Vagina (tissue), 2 donors: ENCODE data around the gene POLA1. TPM values are rescaled to one million over a fixed set of nuclear protein-coding genes. Genes with fewer than 3 reads are reported as not detected.

Experiments
- DNase-seq, 2 donors: peaks; one replicate each; pipeline ENCODE4 v3.0.0-alpha.2; 2017; ENCODE audit errors: extremely low spot score in 2 of 2
- H3K27ac ChIP-seq: fragments of 200-600 bp; sonication (generic); one replicate; pipeline ENCODE4 v1.5.1; 2019
- H3K27me3 ChIP-seq: fragments of 200-600 bp; sonication (generic); one replicate; pipeline ENCODE4 v1.5.1; 2019
- H3K36me3 ChIP-seq, 2 donors: fragments of 200-600 bp; sonication (generic); one replicate each; pipeline ENCODE4 v1.5.1; 2017 to 2019
- H3K4me1 ChIP-seq: fragments of 200-600 bp; sonication (generic); one replicate; pipeline ENCODE4 v1.5.1; 2019
- H3K4me3 ChIP-seq, 2 donors: fragments of 200-600 bp; sonication (generic); 1 replicate in 1 of 2; 2 replicates in 1 of 2; pipeline ENCODE4 v1.5.1; 2016 to 2019
- H3K9me3 ChIP-seq: fragments of 200-600 bp; sonication (generic); one replicate; pipeline ENCODE4 v1.5.1; 2019
- CTCF ChIP-seq, 3 experiments: fragments of 450-650 bp in 2 of 3; fragments of 200-600 bp in 1 of 3; sonication (generic) in 1 of 3; IDR thresholded peaks; one replicate each; pipeline ENCODE4 v1.5.1; 2017 to 2019; ENCODE audit warnings: antibody characterized with exemption in 3 of 3, mild to moderate bottlenecking in 2 of 3, moderate library complexity in 2 of 3
- POLR2A ChIP-seq, 2 donors: fragments of 450-650 bp; IDR thresholded peaks; one replicate each; pipeline ENCODE4 v1.6.1; 2017; ENCODE audit warnings: antibody characterized with exemption in 2 of 2, mild to moderate bottlenecking in 2 of 2, moderate library complexity in 2 of 2
- POLR2AphosphoS5 ChIP-seq, 2 donors: sonication (generic); formaldehyde crosslinking; IDR thresholded peaks; one replicate each; pipeline ENCODE4 v1.9.0; 2017; ENCODE audit warnings: antibody characterized with exemption in 2 of 2, mild to moderate bottlenecking in 2 of 2, low read depth in 1 of 2; ENCODE audit not compliant: insufficient read depth in 1 of 2
- intact Hi-C: fragments of 100-400 bp; cut with DNase I; formaldehyde crosslinking; loops from one replicate; pipeline ENCODE4 v1.15.1; 2023
- total RNA-seq: library from RNA; depleted of rRNA; stranded (reverse); fragments of >200 nt; gene quantifications from one replicate; pipeline ENCODE4 v1.2.3, GENCODE V29; 2016

Gene POLA1
- total RNA-seq, 1 donor from 2014 or later = 17.2 TPM

GRCh38 chrX:24661292-24661691 lies 32.4 kb upstream of the POLA1 start:
- Histone ChIP-seq H3K9me3 (no peaks in the 10 kb centered on the region), H3K27ac (no peak overlapping the region), H3K27me3 (no peaks in the 10 kb centered on the region), H3K4me1 (no peaks in the 10 kb centered on the region), H3K36me3 (no peaks in the 10 kb centered on the region), H3K4me3 (no peak overlapping the region)
- intact Hi-C loops = no loop called here
- DNase-seq = no peak
- TF ChIP-seq POLR2A (IDR thresholded peaks at IDR 0.05) (no peak), POLR2AphosphoS5 (IDR thresholded peaks at IDR 0.05; ENCODE audit: insufficient read depth in 1 of 2, low read depth in 1 of 2) (no peak), CTCF (IDR thresholded peaks at IDR 0.05) (no peak)

DNA sequence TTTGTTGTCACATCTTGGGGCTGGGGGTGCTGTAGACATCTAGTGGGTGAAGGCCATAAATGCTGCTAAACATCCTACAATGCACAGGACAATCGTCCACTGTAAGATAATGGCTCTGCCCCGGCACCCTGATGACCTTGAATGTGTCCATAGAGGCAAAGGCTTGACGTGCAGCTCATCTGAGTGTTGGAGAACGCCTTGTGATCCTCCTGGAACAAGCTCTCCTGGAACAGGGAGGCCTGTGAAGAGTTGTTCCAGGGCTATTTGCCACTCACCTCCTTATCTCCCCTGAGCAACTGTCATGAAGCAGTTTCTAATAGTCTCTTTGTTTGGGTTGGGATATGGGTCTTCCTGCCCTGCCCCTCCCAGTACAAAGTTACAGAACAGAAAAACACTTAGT lies 31.4 kb upstream of the POLA1 start:
- no peak overlapping the region for H3K27ac ChIP-seq
- no peaks in the 10 kb centered on the region for H3K9me3 ChIP-seq
- H3K27me3 ChIP-seq = no peaks in the 10 kb centered on the region
- H3K36me3 ChIP-seq = no peaks in the 10 kb centered on the region
- H3K4me3 ChIP-seq = no peak overlapping the region
- H3K4me1 ChIP-seq = no peaks in the 10 kb centered on the region
- intact Hi-C loops = no loop called here
- no peak for DNase-seq
- TF ChIP-seq POLR2A (IDR thresholded peaks at IDR 0.05) = no peak
- TF ChIP-seq POLR2AphosphoS5 (IDR thresholded peaks at IDR 0.05; ENCODE audit: insufficient read depth in 1 of 2, low read depth in 1 of 2) = no peak
- TF ChIP-seq CTCF (IDR thresholded peaks at IDR 0.05) = no peak

DNA sequence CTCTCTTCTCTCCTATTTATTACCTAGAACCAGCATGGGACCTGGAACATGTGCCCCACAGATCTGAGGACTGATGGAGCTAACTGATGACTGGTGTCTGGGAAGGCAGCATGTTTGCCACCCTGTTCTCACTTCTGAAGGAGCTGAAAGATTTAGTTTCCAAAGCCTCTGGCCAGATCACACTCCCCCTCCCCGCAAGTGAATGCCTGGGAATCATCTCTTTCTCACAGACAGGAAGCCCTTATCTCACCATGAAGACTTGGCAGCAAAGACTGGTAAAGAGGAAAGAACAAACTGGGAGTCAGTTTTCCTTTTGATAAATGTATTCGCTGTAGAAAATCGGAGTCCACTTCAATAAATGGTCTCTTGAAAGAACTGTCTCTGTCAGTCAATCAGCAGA lies 25.6 kb upstream of the POLA1 start:
- no peaks in the 10 kb centered on the region for H3K36me3 ChIP-seq
- H3K4me1 ChIP-seq = no peaks in the 10 kb centered on the region
- intact Hi-C loops = no loop called here
- no peaks in the 10 kb centered on the region for H3K9me3 ChIP-seq
- DNase-seq = no peak
- no peak for TF ChIP-seq POLR2AphosphoS5 (IDR thresholded peaks at IDR 0.05; ENCODE audit: insufficient read depth in 1 of 2, low read depth in 1 of 2)
- TF ChIP-seq CTCF (IDR thresholded peaks at IDR 0.05) = no peak
- no peak for TF ChIP-seq POLR2A (IDR thresholded peaks at IDR 0.05)
- no peaks in the 10 kb centered on the region for H3K27me3 ChIP-seq
- no peak overlapping the region for H3K27ac ChIP-seq
- H3K4me3 ChIP-seq = no peak overlapping the region

GRCh38 chrX:24672701-24673190 lies 21.0 kb upstream of the POLA1 start:
- no peaks in the 10 kb centered on the region for H3K9me3 ChIP-seq
- H3K4me3 ChIP-seq = no peak overlapping the region
- intact Hi-C loops = no loop called here
- no peaks in the 10 kb centered on the region for H3K4me1 ChIP-seq
- no peak overlapping the region for H3K27ac ChIP-seq
- no peaks in the 10 kb centered on the region for H3K36me3 ChIP-seq
- DNase-seq = no peak
- H3K27me3 ChIP-seq = no peaks in the 10 kb centered on the region
- TF ChIP-seq CTCF (IDR thresholded peaks at IDR 0.05) (no peak), POLR2A (IDR thresholded peaks at IDR 0.05) (no peak), POLR2AphosphoS5 (IDR thresholded peaks at IDR 0.05; ENCODE audit: insufficient read depth in 1 of 2, low read depth in 1 of 2) (no peak)

GRCh38 chrX:24673424-24673823 lies 20.3 kb upstream of the POLA1 start:
- no peak for DNase-seq
- no peaks in the 10 kb centered on the region for H3K36me3 ChIP-seq
- no peak for TF ChIP-seq POLR2A (IDR thresholded peaks at IDR 0.05)
- TF ChIP-seq POLR2AphosphoS5 (IDR thresholded peaks at IDR 0.05; ENCODE audit: insufficient read depth in 1 of 2, low read depth in 1 of 2) = no peak
- no peak for TF ChIP-seq CTCF (IDR thresholded peaks at IDR 0.05)
- H3K4me1 ChIP-seq = no peaks in the 10 kb centered on the region
- no peak overlapping the region for H3K27ac ChIP-seq
- H3K4me3 ChIP-seq = no peak overlapping the region
- H3K27me3 ChIP-seq = no peaks in the 10 kb centered on the region
- intact Hi-C loops = no loop called here
- no peaks in the 10 kb centered on the region for H3K9me3 ChIP-seq
